Smooth muscle cell (in vitro differentiated cells): ENCODE results near the gene CHERP. TPM values are rescaled to one million over a fixed set of nuclear protein-coding genes. Genes with fewer than 3 reads are reported as not detected.

Source experiments
- DNase-seq: peaks from one replicate; lab custom pipeline; 2025; ENCODE audit not compliant: unreplicated experiment; lab: John Stamatoyannopoulos, UW
- H2AFZ ChIP-seq: fragments of 200-600 bp; sonication (generic); 2 replicates; pipeline ENCODE4 v1.6.0; 2016; ENCODE audit warnings: antibody characterized with exemption, low read depth, mild to moderate bottlenecking
- H3F3A ChIP-seq: fragments of 200-600 bp; sonication (generic); 2 replicates; pipeline ENCODE4 v1.6.0; 2017; ENCODE audit warnings: antibody characterized with exemption, low read depth
- H3K27ac ChIP-seq: fragments of 200-600 bp; sonication (generic); 2 replicates; pipeline ENCODE4 v1.5.1; 2016; ENCODE audit warnings: low read depth, mild to moderate bottlenecking
- H3K27me3 ChIP-seq: fragments of 200-600 bp; sonication (generic); 2 replicates; pipeline ENCODE4 v1.6.1; 2016; ENCODE audit warnings: low read depth, mild to moderate bottlenecking
- H3K36me3 ChIP-seq: fragments of 200-600 bp; sonication (generic); 2 replicates; pipeline ENCODE4 v1.5.1; 2016; ENCODE audit warnings: low read depth
- H3K4me1 ChIP-seq: fragments of 200-600 bp; sonication (generic); 2 replicates; pipeline ENCODE4 v1.5.1; 2016; ENCODE audit warnings: low read depth
- H3K4me2 ChIP-seq: fragments of 200-600 bp; sonication (generic); 2 replicates; pipeline ENCODE4 v1.6.0; 2016; ENCODE audit warnings: mild to moderate bottlenecking
- H3K4me3 ChIP-seq: fragments of 200-600 bp; sonication (generic); 2 replicates; pipeline ENCODE4 v1.5.1; 2016; ENCODE audit warnings: mild to moderate bottlenecking
- H3K79me2 ChIP-seq: fragments of 200-600 bp; sonication (generic); 2 replicates; pipeline ENCODE4 v1.6.0; 2016; ENCODE audit warnings: low read depth, mild to moderate bottlenecking
- H3K9ac ChIP-seq: fragments of 200-600 bp; sonication (generic); 2 replicates; pipeline ENCODE4 v1.6.0; 2016; ENCODE audit warnings: low read depth
- H3K9me3 ChIP-seq: fragments of 200-600 bp; sonication (generic); replicated peaks from 2 replicates; pipeline ENCODE4 v1.5.1; 2016; ENCODE audit warnings: low read depth
- H4K20me1 ChIP-seq: fragments of 200-600 bp; sonication (generic); 2 replicates; pipeline ENCODE4 v1.6.0; 2016; ENCODE audit warnings: low read depth
- WGBS: methylation state at CpG from one replicate; pipeline ENCODE4 v1.1.7; 2016; ENCODE audit warnings: low lambda C conversion rate; 5-methylcytosine and 5-hydroxymethylcytosine counted together
- polyA plus RNA-seq: library from polyadenylated mRNA; unstranded; fragments of >200 nt; fragmentation: Nextera tagmentation; extraction: Ambion mirVana; gene quantifications from 2 replicates; pipeline ENCODE4 v1.2.1, GENCODE V29; 2016
- total RNA-seq: library from RNA; depleted of rRNA; stranded (reverse); fragments of >200 nt; gene quantifications from 2 replicates; pipeline ENCODE4 v1.2.3, GENCODE V29; 2014
- TF ChIP-seq, protein P1 (sequence below): fragments of 200-600 bp; sonication (generic); IDR thresholded peaks from 2 replicates; pipeline ENCODE4 v1.5.1; 2017; ENCODE audit warnings: borderline replicate concordance, mild to moderate bottlenecking, antibody characterized with exemption; ENCODE audit not compliant: insufficient read depth, poor library complexity, severe bottlenecking

Gene CHERP
- total and polyA plus RNA-seq, 2 experiments from 2014 or later: 9.5 to 29.2 TPM

DNA sequence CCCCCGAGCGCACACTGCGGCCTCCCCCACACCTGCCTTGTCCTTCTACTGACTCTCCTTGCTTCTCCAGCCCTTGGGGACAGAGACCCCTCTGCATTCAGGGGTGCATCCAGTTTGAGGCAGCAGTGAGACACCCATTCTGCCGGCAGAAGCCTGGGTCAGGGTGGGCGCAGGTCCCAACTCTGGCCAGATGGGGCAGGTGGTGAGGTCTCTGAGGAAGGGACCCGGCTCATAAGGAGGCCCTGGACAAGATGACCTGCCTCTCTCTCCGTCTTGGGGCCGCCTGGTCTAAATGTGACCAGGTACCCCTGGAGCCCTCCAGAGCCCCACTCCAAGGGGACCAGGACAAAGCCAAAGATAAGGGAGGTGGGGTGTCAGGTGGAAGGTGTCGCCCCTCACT lies 6.1 kb downstream of the CHERP start:
- H2AFZ ChIP-seq: no peak overlapping the region
- peaks cover 6% of the 10 kb centered on the region for H3K4me1 ChIP-seq
- no peaks in the 10 kb centered on the region for H3K36me3 ChIP-seq
- H3K4me3 ChIP-seq: no peak overlapping the region
- TF ChIP-seq, protein P1, sequence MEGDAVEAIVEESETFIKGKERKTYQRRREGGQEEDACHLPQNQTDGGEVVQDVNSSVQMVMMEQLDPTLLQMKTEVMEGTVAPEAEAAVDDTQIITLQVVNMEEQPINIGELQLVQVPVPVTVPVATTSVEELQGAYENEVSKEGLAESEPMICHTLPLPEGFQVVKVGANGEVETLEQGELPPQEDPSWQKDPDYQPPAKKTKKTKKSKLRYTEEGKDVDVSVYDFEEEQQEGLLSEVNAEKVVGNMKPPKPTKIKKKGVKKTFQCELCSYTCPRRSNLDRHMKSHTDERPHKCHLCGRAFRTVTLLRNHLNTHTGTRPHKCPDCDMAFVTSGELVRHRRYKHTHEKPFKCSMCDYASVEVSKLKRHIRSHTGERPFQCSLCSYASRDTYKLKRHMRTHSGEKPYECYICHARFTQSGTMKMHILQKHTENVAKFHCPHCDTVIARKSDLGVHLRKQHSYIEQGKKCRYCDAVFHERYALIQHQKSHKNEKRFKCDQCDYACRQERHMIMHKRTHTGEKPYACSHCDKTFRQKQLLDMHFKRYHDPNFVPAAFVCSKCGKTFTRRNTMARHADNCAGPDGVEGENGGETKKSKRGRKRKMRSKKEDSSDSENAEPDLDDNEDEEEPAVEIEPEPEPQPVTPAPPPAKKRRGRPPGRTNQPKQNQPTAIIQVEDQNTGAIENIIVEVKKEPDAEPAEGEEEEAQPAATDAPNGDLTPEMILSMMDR: no peak
- no peaks in the 10 kb centered on the region for H3F3A ChIP-seq
- 99% methylated on average over 9 of the region's 9 CpGs for WGBS
- H3K9ac ChIP-seq: no peak overlapping the region
- DNase-seq: no peak
- no peak overlapping the region for H3K4me2 ChIP-seq
- H4K20me1 ChIP-seq: peaks cover 74% of the 10 kb centered on the region
- H3K27ac ChIP-seq: no peak overlapping the region
- H3K9me3 ChIP-seq: no peaks in the 10 kb centered on the region
- H3K79me2 ChIP-seq: peaks cover 48% of the 10 kb centered on the region
- H3K27me3 ChIP-seq: no peaks in the 10 kb centered on the region

DNA sequence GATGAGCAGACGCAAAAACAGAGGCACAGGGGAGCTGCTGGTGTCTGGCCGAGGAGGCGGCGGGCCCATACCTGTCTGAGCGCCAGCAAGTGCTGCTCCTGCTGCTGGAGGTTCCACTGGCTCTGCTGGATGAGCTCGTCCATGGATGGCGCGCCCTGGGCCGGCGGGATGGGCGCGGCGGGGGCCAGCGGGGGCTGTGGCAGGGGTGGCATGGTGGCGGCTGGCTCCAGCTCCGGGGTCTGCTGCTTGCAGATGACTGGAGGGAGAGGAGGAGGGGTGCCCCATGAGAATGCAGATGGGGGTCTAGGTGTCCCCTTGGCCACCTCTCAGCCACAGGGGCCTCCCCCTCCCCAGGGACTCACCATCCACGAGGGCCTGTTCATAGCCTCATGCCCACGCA lies 6.9 kb downstream of the CHERP start:
- TF ChIP-seq, protein P1: no peak
- Histone ChIP-seq H2AFZ (no peak overlapping the region), H3K27ac (no peak overlapping the region), H3K4me1 (no peaks in the 10 kb centered on the region), H3K4me2 (no peak overlapping the region), H3K36me3 (no peaks in the 10 kb centered on the region), H4K20me1 (peaks cover 67% of the 10 kb centered on the region), H3F3A (no peaks in the 10 kb centered on the region), H3K79me2 (peaks cover 40% of the 10 kb centered on the region), H3K9ac (no peak overlapping the region), H3K27me3 (no peaks in the 10 kb centered on the region), H3K9me3 (no peaks in the 10 kb centered on the region), H3K4me3 (no peak overlapping the region)
- 99% methylated on average over 10 of the region's 18 CpGs for WGBS
- DNase-seq: no peak

DNA sequence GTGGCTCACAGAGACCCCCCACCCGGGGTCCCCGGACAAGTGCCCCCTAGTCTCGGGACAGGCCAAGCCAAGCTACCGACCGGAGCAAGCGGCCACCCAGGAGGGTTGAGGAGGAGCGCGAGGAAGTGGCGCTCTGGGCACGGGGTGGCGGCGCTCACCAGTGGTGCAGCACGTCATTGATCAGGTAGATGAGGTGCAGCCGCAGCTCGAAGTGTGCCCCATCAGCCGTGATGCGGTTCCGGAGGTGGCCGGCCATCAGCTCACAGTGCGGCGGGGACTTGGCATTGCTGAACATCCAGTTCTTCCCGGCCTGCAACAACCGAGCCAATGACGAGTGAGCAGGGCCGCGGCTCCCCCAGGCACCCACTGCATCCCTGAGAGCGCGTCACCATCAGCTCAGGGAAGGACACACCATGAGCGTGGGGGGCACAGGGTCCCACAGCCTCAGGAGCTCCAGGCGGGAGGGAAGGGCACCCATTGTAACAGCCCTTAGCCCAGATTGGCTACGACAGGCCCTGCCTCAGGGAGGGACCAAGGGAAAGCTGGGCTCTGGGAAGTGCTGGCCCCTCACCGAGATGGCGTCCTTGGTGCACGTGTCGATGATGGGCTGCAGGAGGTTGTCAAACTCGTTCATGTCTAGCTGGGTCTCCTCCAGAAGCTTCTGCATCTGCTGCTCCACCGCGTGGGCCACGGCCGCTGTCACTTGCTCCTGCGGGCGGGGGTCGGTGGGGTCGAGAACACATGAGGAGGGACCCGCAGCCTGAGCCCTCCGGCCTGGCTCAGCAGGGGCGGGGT lies 9.6 kb downstream of the CHERP start:
- Histone ChIP-seq H3K9me3 (no peaks in the 10 kb centered on the region), H3K27me3 (no peaks in the 10 kb centered on the region), H3K9ac (no peak overlapping the region), H3K4me3 (no peak overlapping the region), H3K79me2 (peaks cover 14% of the 10 kb centered on the region), H2AFZ (no peak overlapping the region), H3K36me3 (no peaks in the 10 kb centered on the region), H3F3A (no peaks in the 10 kb centered on the region), H3K4me1 (no peaks in the 10 kb centered on the region), H4K20me1 (peaks cover 42% of the 10 kb centered on the region), H3K4me2 (no peak overlapping the region), H3K27ac (no peak overlapping the region)
- TF ChIP-seq, protein P1: no peak
- 96% methylated on average over 37 of the region's 47 CpGs for WGBS
- DNase-seq: no peak

DNA sequence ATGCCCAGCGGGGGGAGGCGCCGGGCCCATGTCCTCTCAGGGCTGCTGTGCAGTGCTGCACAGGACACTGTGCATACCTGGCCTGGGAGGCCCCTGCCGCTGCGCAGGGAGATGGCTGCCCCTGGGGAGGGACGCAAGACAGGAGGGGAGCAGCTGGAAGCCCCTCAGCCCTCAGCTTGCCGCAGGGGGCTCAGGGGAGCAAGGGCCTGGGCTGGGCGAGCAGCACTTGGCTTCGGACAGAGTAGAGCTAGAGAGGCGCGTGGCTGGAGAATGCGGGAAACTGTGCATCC lies 10.9 kb downstream of the CHERP start:
- Histone ChIP-seq H3K9me3 (no peaks in the 10 kb centered on the region), H3K9ac (no peak overlapping the region), H3K79me2 (peaks cover under 1% of the 10 kb centered on the region), H4K20me1 (peaks cover 29% of the 10 kb centered on the region), H3K4me3 (no peak overlapping the region), H3K27ac (no peak overlapping the region), H3K27me3 (no peaks in the 10 kb centered on the region), H3K4me1 (no peaks in the 10 kb centered on the region), H3F3A (no peaks in the 10 kb centered on the region), H2AFZ (no peak overlapping the region), H3K4me2 (no peak overlapping the region), H3K36me3 (no peaks in the 10 kb centered on the region)
- no peak for DNase-seq
- TF ChIP-seq, protein P1: no peak
- over 99% methylated on average over 12 of the region's 12 CpGs for WGBS
